Amygdala (tissue), 56 donors: ENCODE measurements around the gene P3H4.
A peak's percentile ranks its signal among the peaks of the same experiment; 100 is the strongest.

Experiments used
- DNase-seq, 56 donors: peaks; one replicate each; lab custom pipeline; 2025; lab: John Stamatoyannopoulos, UW

The P3H4 gene

DNA sequence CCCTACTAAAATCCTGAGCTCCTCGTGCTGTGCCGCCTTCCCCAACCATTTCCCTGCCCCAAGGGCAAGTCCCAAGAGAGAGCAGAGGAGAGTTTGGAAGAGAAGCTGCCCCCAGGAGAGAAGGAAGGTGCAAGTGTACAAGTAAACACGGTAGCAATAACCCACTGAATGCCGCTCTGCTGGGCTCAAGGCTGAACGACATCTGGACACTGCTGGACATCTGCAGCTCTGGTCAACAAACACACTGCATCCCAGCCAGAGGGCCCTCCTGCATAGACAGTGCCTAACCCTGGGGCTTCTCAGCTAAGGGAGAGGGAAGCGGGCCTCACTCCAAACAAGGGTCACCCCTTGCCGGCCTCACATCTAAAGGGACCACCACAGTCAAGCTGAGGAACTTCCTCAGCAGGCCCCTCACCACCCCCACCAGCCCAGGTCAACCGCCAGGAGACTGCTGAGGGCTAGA is 38.0 kb downstream of the P3H4 start:
- DNase-seq = peak in 8 of 56 donors; percentile 11 to 48 (median 28)

DNA sequence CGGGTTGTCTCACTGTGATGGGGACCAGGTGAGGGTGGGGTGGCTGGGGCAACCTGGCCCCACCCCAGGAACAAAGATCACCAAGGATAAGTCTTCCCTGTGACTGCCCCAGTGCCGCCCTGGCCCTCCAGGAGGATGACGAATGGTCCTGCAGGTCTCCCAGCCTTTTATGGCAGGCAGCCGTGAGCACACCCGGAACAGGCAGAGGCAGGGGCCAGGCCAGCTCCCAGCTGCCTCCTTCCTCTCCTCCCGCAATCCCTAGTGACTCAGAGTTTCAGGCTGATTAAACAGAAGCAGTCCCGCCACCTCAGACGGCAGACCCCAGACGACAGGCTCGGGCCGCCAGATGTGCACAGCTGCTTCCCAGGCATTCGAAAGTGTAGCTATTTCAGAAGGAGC is 38.6 kb downstream of the P3H4 start:
- no peak for DNase-seq

- no peak for DNase-seq
Measured at GRCh38 chr17:41772586-41773189, 39.1 kb downstream of the P3H4 start.

GRCh38 chr17:41772218-41772585 is 39.5 kb downstream of the P3H4 start:
- no peak for DNase-seq

GRCh38 chr17:41771389-41772206 is 40.2 kb downstream of the P3H4 start:
- no peak for DNase-seq

DNA sequence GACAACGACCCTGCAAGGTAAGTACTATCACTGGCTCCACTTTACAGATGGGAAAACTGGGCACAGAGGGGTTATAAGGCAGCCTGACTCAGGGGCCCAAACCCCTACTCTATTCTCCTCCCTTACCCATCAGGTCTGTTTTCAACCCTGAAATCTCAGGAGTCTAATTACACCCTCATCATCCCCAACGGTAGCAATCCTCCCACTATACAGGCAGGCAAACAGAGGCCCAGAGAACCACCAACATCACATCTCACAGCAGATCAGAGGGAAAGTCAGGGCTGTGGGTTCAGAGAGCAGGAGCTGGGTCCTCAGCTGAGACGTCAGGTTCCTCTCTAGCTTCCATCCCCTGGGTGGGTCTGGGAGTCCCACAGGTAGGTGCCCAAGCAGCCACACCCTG is 41.8 kb downstream of the P3H4 start:
- no peak for DNase-seq

DNA sequence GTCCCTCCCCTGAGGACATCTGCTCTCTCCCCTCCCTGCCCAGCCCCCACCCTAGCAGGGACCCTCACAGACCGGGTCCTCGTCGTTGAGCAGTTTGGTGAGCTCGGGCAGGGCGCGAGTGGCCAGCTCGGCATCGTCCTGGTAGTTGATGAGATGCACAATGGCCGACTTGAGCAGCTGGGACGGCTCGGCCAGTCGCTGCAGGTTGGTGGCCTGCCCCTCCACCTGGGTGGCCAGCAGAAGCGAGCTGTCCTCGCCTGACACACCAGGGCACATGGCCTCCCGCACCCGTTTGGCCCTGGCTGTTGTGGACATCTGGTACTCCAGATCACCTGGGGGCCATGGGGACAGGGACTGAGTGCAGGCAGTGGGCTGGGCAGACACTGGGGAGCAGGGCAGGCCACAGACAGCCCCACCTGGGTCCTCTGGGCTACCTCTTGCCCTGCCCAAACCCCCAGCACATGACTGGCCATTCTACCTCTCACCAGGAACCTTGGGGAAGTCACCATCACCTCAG is 42.3 kb downstream of the P3H4 start:
- DNase-seq = no peak

- DNase-seq = no peak
Measured at GRCh38 chr17:41768682-41769288, 43.0 kb downstream of the P3H4 start.

DNA sequence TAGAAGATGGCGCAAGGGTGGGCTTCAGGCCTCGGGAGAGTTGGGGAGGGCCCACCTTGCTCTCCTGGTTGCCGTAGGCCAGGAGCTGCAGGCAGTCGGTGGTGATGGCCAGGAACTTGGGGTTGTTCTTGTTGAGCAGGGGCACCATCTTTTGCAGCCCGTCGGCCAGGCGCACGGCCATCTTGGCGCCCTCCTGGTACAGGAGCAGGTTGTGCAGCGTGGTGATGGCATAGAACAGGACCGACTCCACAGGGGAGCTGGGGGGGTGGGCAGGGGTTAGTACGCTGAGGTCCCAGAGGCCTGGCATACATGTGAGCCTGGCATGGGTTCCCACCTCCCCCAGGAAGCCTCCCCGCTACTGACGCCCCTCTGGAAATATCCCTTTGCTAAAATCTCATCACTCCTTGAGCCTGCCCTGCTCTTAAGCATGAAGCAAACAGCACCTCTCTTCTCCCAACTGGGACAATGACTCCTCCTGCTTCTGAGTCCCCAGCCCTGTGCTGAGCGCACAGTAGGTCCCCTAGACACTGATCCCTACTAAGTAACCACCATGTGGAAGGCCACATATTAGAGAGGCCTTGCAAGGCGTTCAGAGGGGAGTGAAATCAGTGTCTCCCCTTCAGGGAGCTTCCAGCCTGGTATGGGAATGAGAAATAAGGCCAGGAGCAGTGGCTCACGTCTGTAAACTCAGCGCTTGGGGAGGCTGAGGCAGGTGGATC is 44.3 kb downstream of the P3H4 start:
- no peak for DNase-seq

DNA sequence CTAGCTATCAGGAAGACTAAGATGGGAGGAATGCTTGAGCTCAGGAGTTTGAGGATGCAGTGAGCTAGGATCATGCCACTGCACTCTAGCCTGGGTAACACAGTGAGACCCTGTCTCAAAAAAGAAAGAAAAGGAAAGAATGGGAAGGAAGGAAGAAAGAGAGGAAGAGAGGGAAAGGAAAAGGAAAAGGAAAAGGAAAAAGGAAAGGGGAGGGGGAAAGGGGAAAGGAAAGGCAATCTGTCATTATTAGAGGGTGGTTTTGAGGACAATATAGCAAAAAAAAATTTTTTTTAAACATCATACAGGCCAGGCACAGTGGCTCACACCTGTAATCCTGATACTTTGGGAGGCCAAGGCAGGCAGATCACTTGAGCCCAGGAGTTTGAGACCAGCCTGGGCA is 45.6 kb downstream of the P3H4 start:
- DNase-seq = no peak

GRCh38 chr17:41763327-41763726 is 48.4 kb downstream of the P3H4 start:
- no peak for DNase-seq

- DNase-seq = no peak
Measured at GRCh38 chr17:41762841-41763240, 48.9 kb downstream of the P3H4 start.

DNA sequence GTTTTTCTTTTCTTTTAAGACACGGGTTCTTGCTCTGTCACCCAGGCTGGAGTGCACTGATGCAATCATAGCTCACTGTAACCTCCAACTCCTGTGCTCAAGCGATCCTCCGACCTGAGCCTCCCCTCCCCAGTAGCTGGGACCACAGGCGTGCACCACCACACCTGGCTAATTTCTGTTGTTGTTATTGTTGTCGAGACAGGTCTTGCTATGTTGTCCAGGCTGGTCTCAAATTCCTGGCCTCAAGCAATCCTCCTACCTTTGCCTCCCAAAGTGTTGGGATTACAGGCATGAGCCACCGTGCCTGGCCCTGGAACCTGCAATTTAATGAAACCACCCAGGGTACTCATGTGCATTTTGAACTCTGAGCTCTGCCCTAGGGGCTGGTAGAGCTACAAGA is 49.4 kb downstream of the P3H4 start:
- DNase-seq = no peak

GRCh38 chr17:41760878-41761277 is 50.9 kb downstream of the P3H4 start:
- DNase-seq = no peak

- no peak for DNase-seq
Measured at GRCh38 chr17:41758601-41759000, 53.1 kb downstream of the P3H4 start.

GRCh38 chr17:41754066-41754465 is 57.7 kb downstream of the P3H4 start:
- no peak for DNase-seq
